ENCODE data around the gene RFTN1.
"Not testable (repeated sequence)": the region's sequence is repeated elsewhere in the genome, so short reads cannot be mapped to it uniquely, and the experiment has no call there.

The RFTN1 gene

GRCh38 chr3:16506884-16507577, 6.5 kb downstream of the RFTN1 start:
- no peak for DNase-seq (ENCODE audit: low spot score)

- no peak for DNase-seq (ENCODE audit: low spot score)
These were observed 7.0 kb downstream of the RFTN1 start for GRCh38 chr3:16506451-16506850.

GRCh38 chr3:16504692-16505091, 8.8 kb downstream of the RFTN1 start:
- no peak for DNase-seq (ENCODE audit: low spot score)

- DNase-seq (ENCODE audit: low spot score), result no peak
These were observed 9.3 kb downstream of the RFTN1 start for GRCh38 chr3:16504242-16504641.

- DNase-seq (ENCODE audit: low spot score), result no peak
These were observed 10.2 kb downstream of the RFTN1 start for GRCh38 chr3:16503191-16503776.

GRCh38 chr3:16502347-16502908, 11.1 kb downstream of the RFTN1 start:
- no peak for DNase-seq (ENCODE audit: low spot score)

GRCh38 chr3:16501376-16501775, 12.1 kb downstream of the RFTN1 start:
- no peak for DNase-seq (ENCODE audit: low spot score)

GRCh38 chr3:16500911-16501310, 12.6 kb downstream of the RFTN1 start:
- DNase-seq (ENCODE audit: low spot score), result no peak

- DNase-seq (ENCODE audit: low spot score), result no peak
These were observed 13.4 kb downstream of the RFTN1 start for GRCh38 chr3:16500093-16500492.

GRCh38 chr3:16499351-16499750, 14.1 kb downstream of the RFTN1 start:
- no peak for DNase-seq (ENCODE audit: low spot score)

- no peak for DNase-seq (ENCODE audit: low spot score)
These were observed 15.2 kb downstream of the RFTN1 start for GRCh38 chr3:16498130-16498890.

- no peak for DNase-seq (ENCODE audit: low spot score)
These were observed 16.9 kb downstream of the RFTN1 start for GRCh38 chr3:16496408-16497222.

- DNase-seq (ENCODE audit: low spot score), result no peak
These were observed 17.5 kb downstream of the RFTN1 start for GRCh38 chr3:16496008-16496407.

- DNase-seq (ENCODE audit: low spot score), result no peak
These were observed 18.6 kb downstream of the RFTN1 start for GRCh38 chr3:16494814-16495431.

GRCh38 chr3:16494094-16494493, 19.4 kb downstream of the RFTN1 start:
- DNase-seq (ENCODE audit: low spot score), result no peak

- no peak for DNase-seq (ENCODE audit: low spot score)
These were observed 23.4 kb downstream of the RFTN1 start for GRCh38 chr3:16490062-16490619.

- DNase-seq (ENCODE audit: low spot score), result not testable (repeated sequence)
These were observed 24.0 kb downstream of the RFTN1 start for GRCh38 chr3:16489326-16490061.

- DNase-seq (ENCODE audit: low spot score), result no peak
These were observed 24.9 kb downstream of the RFTN1 start for GRCh38 chr3:16488637-16489036.

- DNase-seq (ENCODE audit: low spot score), result no peak
These were observed 25.9 kb downstream of the RFTN1 start for GRCh38 chr3:16487511-16488175.

- no peak for DNase-seq (ENCODE audit: low spot score)
These were observed 26.5 kb downstream of the RFTN1 start for GRCh38 chr3:16486951-16487480.
